T-cell (primary cell): ENCODE data around the gene ENOPH1. TPM values are rescaled to one million over a fixed set of nuclear protein-coding genes. Genes with fewer than 3 reads are reported as not detected.
"Not testable (repeated sequence)": the region's sequence is repeated elsewhere in the genome, so short reads cannot be mapped to it uniquely, and the experiment has no call there.

Experiments used
- ATAC-seq, 4 experiments: fragments of 200-7000 bp in 3 of 4; fragments of 150-1000 bp in 1 of 4; cut with Tn5 transposase; replicated peaks in 1 of 4; 1 replicate in 3 of 4; 2 replicates in 1 of 4; pipeline ENCODE4 v1.10.0; 2021; ENCODE audit warnings: moderate library complexity in 3 of 4, mild to moderate bottlenecking in 2 of 4, moderate number of reproducible peaks in 1 of 4
- CTCF ChIA-PET, 2 donors: fragments of 300-600 bp; sonication (Branson Sonifier 250); formaldehyde crosslinking; loops; one replicate each; lab custom pipeline; 2022; ENCODE audit warnings: antibody characterized with exemption in 2 of 2; lab: Charles Lee
- POLR2A ChIA-PET, 2 donors: fragments of 300-600 bp; sonication (Branson Sonifier 250); formaldehyde crosslinking; loops; one replicate each; lab custom pipeline; 2022; ENCODE audit warnings: antibody characterized with exemption in 2 of 2; lab: Charles Lee
- DNase-seq, 35 experiments: peaks; one replicate each; pipeline versions ENCODE4 v3.0.0 to v3.0.0-alpha.2; 2013 to 2023
- H3K27ac ChIP-seq: one replicate; pipeline ENCODE4 v1.5.1; 2013; ENCODE audit warnings: low read length
- H3K27me3 ChIP-seq, 2 experiments: replicated peaks in 1 of 2; 1 replicate in 1 of 2; 2 replicates in 1 of 2; pipeline versions ENCODE4 v1.6.1 to v1.7.0; 2013; ENCODE audit warnings: low read length in 1 of 2, mixed read lengths in 1 of 2; ENCODE audit not compliant: control insufficient read depth in 2 of 2, insufficient read depth in 2 of 2; ENCODE audit errors: extremely low read depth in 1 of 2
- H3K36me3 ChIP-seq, 2 donors: 1 replicate in 1 of 2; 2 replicates in 1 of 2; pipeline versions ENCODE4 v1.6.1 to v1.7.0; 2013; ENCODE audit warnings: low read length in 1 of 2; ENCODE audit not compliant: control insufficient read depth in 2 of 2, insufficient read depth in 1 of 2; ENCODE audit errors: extremely low read depth in 1 of 2
- H3K4me1 ChIP-seq, 2 experiments: 1 replicate in 1 of 2; 2 replicates in 1 of 2; pipeline versions ENCODE4 v1.6.1 to v1.7.0; 2013; ENCODE audit warnings: low read length in 2 of 2, mixed read lengths in 1 of 2; ENCODE audit not compliant: insufficient read depth in 2 of 2, control insufficient read depth in 1 of 2; ENCODE audit errors: extremely low read depth in 1 of 2
- H3K4me3 ChIP-seq, 2 donors: 1 replicate in 1 of 2; 2 replicates in 1 of 2; pipeline versions ENCODE4 v1.5.1 to v1.7.0; 2013; ENCODE audit warnings: mild to moderate bottlenecking in 2 of 2, low read length in 1 of 2, moderate library complexity in 1 of 2; ENCODE audit not compliant: control insufficient read depth in 1 of 2; ENCODE audit errors: extremely low read depth in 1 of 2
- H3K9me3 ChIP-seq: 2 replicates; pipeline ENCODE4 v1.7.0; 2013
- H3K27ac Mint-ChIP-seq, 2 donors: one replicate each; pipeline ENCODE4 v1.8.0; 2020 to 2021; ENCODE audit warnings: mild to moderate bottlenecking in 2 of 2, mixed read lengths in 2 of 2
- H3K27me3 Mint-ChIP-seq, 2 donors: one replicate each; pipeline ENCODE4 v1.8.0; 2021 to 2022; ENCODE audit warnings: mixed read lengths in 2 of 2
- H3K36me3 Mint-ChIP-seq: one replicate; pipeline ENCODE4 v1.8.0; 2021; ENCODE audit warnings: mixed read lengths
- H3K4me1 Mint-ChIP-seq, 3 donors: one replicate each; pipeline ENCODE4 v1.8.0; 2020 to 2022; ENCODE audit warnings: mixed read lengths in 3 of 3, mild to moderate bottlenecking in 1 of 3
- H3K4me3 Mint-ChIP-seq, 3 donors: one replicate each; pipeline ENCODE4 v1.8.0; 2020 to 2022; ENCODE audit warnings: mild to moderate bottlenecking in 3 of 3, mixed read lengths in 3 of 3, moderate library complexity in 3 of 3
- H3K9me3 Mint-ChIP-seq, 3 donors: one replicate each; pipeline ENCODE4 v1.8.0; 2020 to 2022; ENCODE audit warnings: mixed read lengths in 3 of 3
- WGBS: methylation state at CpG from one replicate; pipeline ENCODE4 v1.1.5; 2013; ENCODE audit warnings: missing lambda C conversion rate; ENCODE audit not compliant: insufficient coverage; 5-methylcytosine and 5-hydroxymethylcytosine counted together
- total RNA-seq, 35 experiments: library from RNA in 6 of 35; stranded (reverse) in 6 of 35; fragments of 120-200 nt in 1 of 35; gene quantifications; one replicate each; pipeline versions ENCODE4 v1.2.1 to v1.2.4 and lab custom pipeline; 2013 to 2026

Gene ENOPH1
- total RNA-seq, 5 donors from 2014 or later (not counting 1 experiment from before 2014, with no cell fraction given), result 21.8 to 29.4 (median 25.9) TPM

- H3K4me1 ChIP-seq, H3K27me3 Mint-ChIP-seq, POLR2A ChIA-PET, H3K9me3 ChIP-seq, H3K4me1 Mint-ChIP-seq, H3K9me3 Mint-ChIP-seq, DNase-seq, H3K36me3 ChIP-seq, H3K27ac ChIP-seq, H3K27me3 ChIP-seq, H3K4me3 Mint-ChIP-seq, CTCF ChIA-PET, ATAC-seq, H3K4me3 ChIP-seq, H3K27ac Mint-ChIP-seq: not testable (repeated sequence)
- H3K36me3 Mint-ChIP-seq, result peaks cover 11% of the 10 kb centered on the region
- WGBS, result 83% methylated on average over 1 of the region's 7 CpGs
These were observed 45.5 kb downstream of the ENOPH1 start for GRCh38 chr4:82475931-82476330.

- H3K4me3 Mint-ChIP-seq, H3K27me3 Mint-ChIP-seq, DNase-seq, H3K27ac Mint-ChIP-seq, H3K27ac ChIP-seq, H3K9me3 Mint-ChIP-seq, H3K4me1 Mint-ChIP-seq, H3K4me3 ChIP-seq, CTCF ChIA-PET, H3K9me3 ChIP-seq, ATAC-seq, H3K4me1 ChIP-seq, POLR2A ChIA-PET, H3K27me3 ChIP-seq: not testable (repeated sequence)
- H3K36me3 ChIP-seq, result peaks cover 0 to 10% of the 10 kb centered on the region in 2 donors
- WGBS, result 88% methylated on average over 9 of the region's 9 CpGs
- peaks cover 17% of the 10 kb centered on the region for H3K36me3 Mint-ChIP-seq
These were observed 47.1 kb downstream of the ENOPH1 start for GRCh38 chr4:82477469-82477868.

- Mint-ChIP-seq H3K4me3 (no peak overlapping the region), H3K4me1 (no peaks in the 10 kb centered on the region), H3K27ac (no peak overlapping the region), H3K27me3 (no peaks in the 10 kb centered on the region), H3K9me3 (no peaks in the 10 kb centered on the region), H3K36me3 (peaks cover 23% of the 10 kb centered on the region)
- Histone ChIP-seq H3K4me3 (no peak overlapping the region), H3K36me3 (peaks cover 0 to 11% of the 10 kb centered on the region in 2 donors), H3K4me1 (no peaks in the 10 kb centered on the region), H3K27ac (no peak overlapping the region), H3K27me3 (no peaks in the 10 kb centered on the region), H3K9me3 (no peaks in the 10 kb centered on the region)
- ChIA-PET POLR2A (no interaction called here), CTCF (no interaction called here)
- no peak for ATAC-seq
- 92% methylated on average over 8 of the region's 14 CpGs for WGBS
- DNase-seq, result no peak
These were observed 49.2 kb downstream of the ENOPH1 start for GRCh38 chr4:82479562-82479961.

- no peaks in the 10 kb centered on the region for H3K9me3 ChIP-seq
- H3K27ac ChIP-seq, result no peak overlapping the region
- Mint-ChIP-seq H3K36me3 (peaks cover 24% of the 10 kb centered on the region), H3K27me3 (no peaks in the 10 kb centered on the region), H3K9me3 (no peaks in the 10 kb centered on the region), H3K27ac (no peak overlapping the region), H3K4me3 (no peak overlapping the region), H3K4me1 (no peaks in the 10 kb centered on the region)
- DNase-seq, result no peak
- WGBS, result 98% methylated on average over 9 of the region's 10 CpGs
- ChIA-PET CTCF (interaction anchor here in 1 of 2 donors (0.7 kb wide), 1 partner anchor 398 kb away, joined by 7 read pairs; no protein-coding TSS in a partner anchor), POLR2A (no interaction called here)
- peaks cover 0 to 11% of the 10 kb centered on the region in 2 donors for H3K36me3 ChIP-seq
- H3K27me3 ChIP-seq, result no peaks in the 10 kb centered on the region
- no peak for ATAC-seq
- H3K4me1 ChIP-seq, result no peaks in the 10 kb centered on the region
- no peak overlapping the region for H3K4me3 ChIP-seq
These were observed 50.5 kb downstream of the ENOPH1 start for GRCh38 chr4:82480771-82481505.

- no peak for DNase-seq
- Mint-ChIP-seq H3K4me1 (no peaks in the 10 kb centered on the region), H3K27ac (no peak overlapping the region), H3K27me3 (no peaks in the 10 kb centered on the region), H3K4me3 (no peak overlapping the region), H3K9me3 (no peaks in the 10 kb centered on the region), H3K36me3 (peaks cover 24% of the 10 kb centered on the region)
- Histone ChIP-seq H3K27me3 (no peaks in the 10 kb centered on the region), H3K4me3 (no peak overlapping the region), H3K27ac (no peak overlapping the region), H3K9me3 (no peaks in the 10 kb centered on the region), H3K36me3 (peaks cover 0 to 11% of the 10 kb centered on the region in 2 donors), H3K4me1 (no peaks in the 10 kb centered on the region)
- POLR2A ChIA-PET, result no interaction called here
- 87% methylated on average over 3 of the region's 6 CpGs for WGBS
- CTCF ChIA-PET, result no interaction called here
- ATAC-seq, result no peak
These were observed 51.1 kb downstream of the ENOPH1 start for GRCh38 chr4:82481506-82481840.

- ATAC-seq, result no peak
- peaks cover 24% of the 10 kb centered on the region for H3K36me3 Mint-ChIP-seq
- ChIA-PET CTCF (no interaction called here), POLR2A (no interaction called here)
- no peaks in the 10 kb centered on the region for H3K4me1 Mint-ChIP-seq
- DNase-seq, result no peak
- H3K4me3 Mint-ChIP-seq, result no peak overlapping the region
- no peaks in the 10 kb centered on the region for H3K27me3 Mint-ChIP-seq
- H3K4me3 ChIP-seq, result no peak overlapping the region
- peaks cover 0 to 11% of the 10 kb centered on the region in 2 donors for H3K36me3 ChIP-seq
- no peak overlapping the region for H3K27ac ChIP-seq
- H3K4me1 ChIP-seq, result no peaks in the 10 kb centered on the region
- H3K9me3 ChIP-seq, result no peaks in the 10 kb centered on the region
- H3K9me3 Mint-ChIP-seq, result no peaks in the 10 kb centered on the region
- 89% methylated on average over 6 of the region's 6 CpGs for WGBS
- no peak overlapping the region for H3K27ac Mint-ChIP-seq
- no peaks in the 10 kb centered on the region for H3K27me3 ChIP-seq
These were observed 52.0 kb downstream of the ENOPH1 start for GRCh38 chr4:82482387-82482786.
